GM23338 (cell line): Measurements from ENCODE around the gene SLC41A3. TPM values are rescaled to one million over a fixed set of nuclear protein-coding genes. Genes with fewer than 3 reads are reported as not detected.

ENCODE experiments used
- ATAC-seq: fragments of 200-7000 bp; cut with Tn5 transposase; 3 replicates; pipeline ENCODE4 v1.9.1; 2020
- DNase-seq: peaks from one replicate; pipeline ENCODE4 v3.0.0-alpha.2; 2015; ENCODE audit warnings: low spot score
- H2AFZ ChIP-seq: fragments of 200-600 bp; sonication (generic); 2 replicates; pipeline ENCODE4 v1.8.0; 2016; ENCODE audit warnings: antibody characterized with exemption, mild to moderate bottlenecking, moderate library complexity
- H3F3A ChIP-seq: fragments of 200-600 bp; sonication (generic); replicated peaks from 2 replicates; pipeline ENCODE4 v1.8.0; 2017; ENCODE audit warnings: antibody characterized with exemption, mixed run types, low read depth
- H3K27ac ChIP-seq: fragments of 200-600 bp; sonication (generic); 2 replicates; pipeline ENCODE4 v1.6.1; 2016; ENCODE audit warnings: low read depth
- H3K27me3 ChIP-seq: fragments of 200-600 bp; sonication (generic); 2 replicates; pipeline ENCODE4 v1.8.0; 2016; ENCODE audit warnings: mild to moderate bottlenecking, mixed run types, moderate library complexity; ENCODE audit not compliant: insufficient read depth
- H3K36me3 ChIP-seq: fragments of 200-600 bp; sonication (generic); 2 replicates; pipeline ENCODE4 v1.8.0; 2016; ENCODE audit warnings: mild to moderate bottlenecking; ENCODE audit not compliant: insufficient read depth
- H3K4me1 ChIP-seq: fragments of 200-600 bp; sonication (generic); 2 replicates; pipeline ENCODE4 v1.8.0; 2016; ENCODE audit warnings: mild to moderate bottlenecking, moderate library complexity; ENCODE audit not compliant: insufficient read depth
- H3K4me2 ChIP-seq: fragments of 200-600 bp; sonication (generic); 2 replicates; pipeline ENCODE4 v1.7.1; 2017; ENCODE audit warnings: mixed run types
- H3K4me3 ChIP-seq: fragments of 200-600 bp; sonication (generic); 2 replicates; pipeline ENCODE4 v1.6.1; 2016; ENCODE audit warnings: mixed run types
- H3K79me2 ChIP-seq: fragments of 200-600 bp; sonication (generic); replicated peaks from 2 replicates; pipeline ENCODE4 v1.8.0; 2017; ENCODE audit warnings: mild to moderate bottlenecking; ENCODE audit not compliant: insufficient read depth
- H3K9me2 ChIP-seq: fragments of 200-600 bp; sonication (generic); 2 replicates; pipeline ENCODE4 v1.8.0; 2017; ENCODE audit not compliant: insufficient read depth
- H4K20me1 ChIP-seq: fragments of 200-600 bp; sonication (generic); replicated peaks from 2 replicates; pipeline ENCODE4 v1.8.0; 2017; ENCODE audit warnings: mild to moderate bottlenecking; ENCODE audit not compliant: insufficient read depth
- H3K27ac Mint-ChIP-seq: 2 replicates; pipeline ENCODE4 v1.8.0; 2020; ENCODE audit warnings: inconsistent platforms, mild to moderate bottlenecking, moderate library complexity, mixed read lengths
- H3K27me3 Mint-ChIP-seq: 3 replicates; pipeline ENCODE4 v1.8.0; 2022; ENCODE audit warnings: low read depth, mild to moderate bottlenecking, moderate library complexity, mixed read lengths, inconsistent platforms; ENCODE audit not compliant: insufficient read depth, poor library complexity
- H3K36me3 Mint-ChIP-seq: 3 replicates; pipeline ENCODE4 v1.8.0; 2021; ENCODE audit warnings: low read depth, mild to moderate bottlenecking, inconsistent platforms, moderate library complexity, mixed read lengths
- H3K4me1 Mint-ChIP-seq: 3 replicates; pipeline ENCODE4 v1.8.0; 2020; ENCODE audit warnings: mild to moderate bottlenecking, inconsistent platforms, mixed read lengths
- H3K4me3 Mint-ChIP-seq: 3 replicates; pipeline ENCODE4 v1.8.0; 2021; ENCODE audit warnings: moderate library complexity, mild to moderate bottlenecking, inconsistent platforms, mixed read lengths
- H3K9me3 Mint-ChIP-seq: 3 replicates; pipeline ENCODE4 v1.8.0; 2020; ENCODE audit warnings: moderate library complexity, mild to moderate bottlenecking, inconsistent platforms, mixed read lengths
- CREB1 ChIP-seq: fragments of 250-450 bp; sonication (Bioruptor Pico); IDR thresholded peaks from 2 replicates; pipeline ENCODE4 v1.5.0; 2020; ENCODE audit warnings: low read depth, mild to moderate bottlenecking, moderate library complexity
- CTCF ChIP-seq, 2 experiments: fragments of 200-600 bp in 1 of 2; sonication (generic) in 1 of 2; conservative IDR thresholded peaks; 2 replicates each; pipeline versions ENCODE4 v1.5.1 to v1.6.1; 2016 to 2017; ENCODE audit warnings: antibody characterized with exemption in 2 of 2, low read depth in 2 of 2, mild to moderate bottlenecking in 2 of 2, moderate library complexity in 1 of 2
- ETS1 ChIP-seq: IDR thresholded peaks from 2 replicates; pipeline ENCODE4 v1.6.1; 2016; ENCODE audit warnings: antibody characterized with exemption
- EZH2 ChIP-seq: fragments of 200-600 bp; sonication (generic); IDR thresholded peaks from one replicate; pipeline ENCODE4 v1.8.0; 2017; ENCODE audit warnings: antibody characterized with exemption, mild to moderate bottlenecking, low read depth; ENCODE audit not compliant: unreplicated experiment
- EZH2phosphoT487 ChIP-seq: fragments of 200-600 bp; sonication (generic); IDR thresholded peaks from one replicate; pipeline ENCODE4 v1.8.1; 2018; ENCODE audit warnings: antibody characterized with exemption; ENCODE audit not compliant: unreplicated experiment
- JUNB ChIP-seq: IDR thresholded peaks from one replicate; pipeline ENCODE4 v1.6.1; 2016; ENCODE audit warnings: antibody characterized with exemption; ENCODE audit not compliant: unreplicated experiment
- NANOG ChIP-seq: IDR thresholded peaks from 2 replicates; pipeline ENCODE4 v1.6.1; 2016; ENCODE audit warnings: antibody characterized with exemption, borderline replicate concordance
- POLR2AphosphoS5 ChIP-seq: IDR thresholded peaks from 2 replicates; pipeline ENCODE4 v1.6.1; 2016; ENCODE audit warnings: antibody characterized with exemption, low read depth
- REST ChIP-seq: IDR thresholded peaks from one replicate; pipeline ENCODE4 v1.6.1; 2018; ENCODE audit warnings: antibody characterized with exemption; ENCODE audit not compliant: unreplicated experiment
- STAT1 ChIP-seq: IDR thresholded peaks from one replicate; pipeline ENCODE4 v1.6.1; 2016; ENCODE audit warnings: antibody characterized with exemption; ENCODE audit not compliant: unreplicated experiment
- ZNF114 ChIP-seq: fragments of 250-450 bp; sonication (Bioruptor Pico); IDR thresholded peaks from 2 replicates; pipeline ENCODE4 v1.5.0; 2020; ENCODE audit warnings: mild to moderate bottlenecking, moderate library complexity
- ZNF462 ChIP-seq: fragments of 250-450 bp; sonication (Bioruptor Pico); IDR thresholded peaks from 2 replicates; pipeline ENCODE4 v1.5.0; 2020; ENCODE audit warnings: mild to moderate bottlenecking, moderate library complexity
- polyA plus RNA-seq: library from polyadenylated mRNA; unstranded; fragments of >200 nt; fragmentation: Nextera tagmentation; extraction: Ambion mirVana; gene quantifications from 2 replicates; pipeline ENCODE4 v1.2.1, GENCODE V29; 2016
- total RNA-seq: library from RNA; depleted of rRNA; stranded (reverse); fragments of >200 nt; shearing (Covaris generic); gene quantifications from 2 replicates; pipeline ENCODE4 v1.2.3, GENCODE V29; 2014

The SLC41A3 gene
- total and polyA plus RNA-seq, 2 experiments from 2014 or later, result 12.1 to 29.8 TPM

- no peak overlapping the region for H3K4me2 ChIP-seq
- H2AFZ ChIP-seq, result no peak overlapping the region
- no peaks in the 10 kb centered on the region for H4K20me1 ChIP-seq
- no peak overlapping the region for H3K27ac Mint-ChIP-seq
- H3K4me1 Mint-ChIP-seq, result no peaks in the 10 kb centered on the region; the same call in 2 of the 3 replicates
- ATAC-seq (no peak), DNase-seq (no peak)
- H3K27me3 Mint-ChIP-seq, result peaks cover 2% of the 10 kb centered on the region
- no peak overlapping the region for H3K27ac ChIP-seq
- H3K9me3 Mint-ChIP-seq, result peaks cover 3% of the 10 kb centered on the region; the same call in 1 of the 3 replicates
- H3K79me2 ChIP-seq, result no peaks in the 10 kb centered on the region
- H3K36me3 ChIP-seq, result no peaks in the 10 kb centered on the region
- no peaks in the 10 kb centered on the region for H3K27me3 ChIP-seq
- no peak overlapping the region for H3K4me3 ChIP-seq
- H3K4me1 ChIP-seq, result no peaks in the 10 kb centered on the region
- no peak overlapping the region for H3K4me3 Mint-ChIP-seq
- H3K9me2 ChIP-seq, result no peaks in the 10 kb centered on the region
- TF ChIP-seq NANOG, result no peak
- TF ChIP-seq EZH2, result no peak
- no peak for TF ChIP-seq CREB1 (CRISPR knock-in tag)
- no peak for TF ChIP-seq JUNB
- no peak for TF ChIP-seq STAT1
- TF ChIP-seq POLR2AphosphoS5, result no peak
- TF ChIP-seq ETS1, result no peak
- no peak for TF ChIP-seq ZNF462 (CRISPR knock-in tag)
- no peak for TF ChIP-seq EZH2phosphoT487
- no peak for TF ChIP-seq CTCF (conservative IDR thresholded peaks at IDR 0.05; ENCODE audit: low read depth in 2 of 2)
- no peak for TF ChIP-seq ZNF114 (CRISPR knock-in tag)
- no peak for TF ChIP-seq REST
- H3K36me3 Mint-ChIP-seq, result no peaks in the 10 kb centered on the region
- no peaks in the 10 kb centered on the region for H3F3A ChIP-seq
Measured at GRCh38 chr3:126104742-126105605, 21.1 kb upstream of the SLC41A3 start.
